ENCODE measurements around the gene FBXL16.

Gene FBXL16

DNA sequence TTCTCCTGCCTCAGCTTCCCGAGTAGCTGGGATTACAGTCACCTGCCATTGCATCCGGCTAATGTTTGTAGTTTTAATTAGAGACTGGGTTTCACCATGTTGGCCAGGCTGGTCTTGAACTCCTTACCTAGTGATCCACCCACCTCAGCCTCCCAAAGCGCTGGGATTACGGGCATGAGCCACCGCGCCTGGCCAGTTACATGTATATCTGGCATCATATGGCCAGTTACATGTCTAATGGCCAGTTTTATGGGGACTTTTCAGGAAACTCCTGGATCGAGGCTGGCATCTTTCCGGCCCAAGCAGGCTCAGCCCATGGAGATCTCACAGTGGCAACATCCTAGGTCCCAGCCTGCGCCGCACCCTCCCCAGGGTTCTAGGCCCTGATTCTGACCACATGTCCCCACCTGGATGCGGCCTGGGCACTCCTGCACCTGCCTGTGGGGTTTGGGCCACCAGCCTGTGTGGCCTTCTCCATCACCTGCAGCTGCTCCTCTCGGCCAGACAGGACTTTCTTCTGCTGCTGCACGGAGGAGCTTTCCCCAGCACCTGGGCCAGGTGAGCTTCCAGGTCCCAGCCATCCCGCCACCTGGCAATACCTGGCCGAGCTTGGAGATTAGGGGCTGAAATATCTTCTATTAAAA is 36.5 kb upstream of the FBXL16 start:
- no peak for DNase-seq (ENCODE audit: low spot score)
- no peak for TF ChIP-seq CTCF (conservative IDR thresholded peaks at IDR 0.05; ENCODE audit: low read depth)
- ChIA-PET POLR2A (ENCODE audit: low non-redundant PET) (no interaction called here), CTCF (interaction anchor here (0.9 kb wide), 1 partner anchor 26 kb away, joined by 4 read pairs; no protein-coding TSS in a partner anchor)
- H3K27ac ChIP-seq, result peak overlapping the region; percentile 81; the same call in 1 of the 2 replicates

DNA sequence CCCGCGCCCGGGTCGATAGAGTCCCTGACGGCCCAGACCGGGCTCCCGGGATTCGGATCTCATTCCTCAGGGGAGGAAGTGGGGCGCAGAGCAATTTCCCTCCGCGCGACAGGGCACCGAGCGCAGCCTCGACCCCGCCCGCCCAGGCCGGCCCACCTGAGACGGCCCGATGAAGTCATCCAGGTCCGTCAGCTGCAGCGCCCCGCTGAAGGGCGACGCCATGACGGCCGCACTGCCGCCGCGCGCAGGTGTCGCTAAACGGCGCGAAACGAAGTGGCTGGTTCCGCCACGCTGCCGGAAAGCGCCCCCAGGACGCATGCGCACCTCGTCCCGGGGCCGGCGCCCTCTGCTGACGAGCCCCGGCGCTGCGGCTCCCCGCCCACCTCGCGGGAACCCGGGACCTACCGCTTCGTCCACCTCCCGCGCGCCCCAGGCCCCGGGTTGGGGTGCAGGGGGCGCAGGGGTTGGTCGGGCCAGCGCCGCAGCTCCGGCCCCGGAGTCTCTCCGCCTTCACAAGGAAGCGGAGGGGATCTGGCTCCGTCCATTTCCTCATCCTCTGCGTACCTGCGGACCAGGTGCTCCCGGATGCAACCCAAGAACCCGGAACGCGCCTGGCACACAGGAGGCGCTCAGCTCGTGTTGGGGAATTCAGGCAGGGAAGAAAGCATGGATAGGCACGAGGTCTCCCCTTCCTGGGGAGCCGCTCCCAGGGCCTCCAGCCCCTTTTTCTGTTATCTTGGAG is 35.3 kb upstream of the FBXL16 start, which contains the start of gene CIAO3:
CIAO3 (minus strand) TSS at position 234 of the 742 bp plus-strand sequence; CDS start at position 222, 12 bp downstream.
- peak within 1 kb of the TSS; percentile 81 for H3K27ac ChIP-seq
- ChIA-PET CTCF (interaction anchor here (0.6 to 2.3 kb wide), 12 partner anchors 8 to 47 kb away, joined by 3 to 11 read pairs (median 4); partner anchors contain the start of genes HAGHL, MSLN and RPUSD1), POLR2A (ENCODE audit: low non-redundant PET) (interaction anchor here (0.7 kb wide), 1 partner anchor 45 kb away, joined by 3 read pairs; no protein-coding TSS in a partner anchor)
- DNase-seq (ENCODE audit: low spot score), result peak; percentile 85
- TF ChIP-seq CTCF (conservative IDR thresholded peaks at IDR 0.05; ENCODE audit: low read depth), result peak; percentile 94

GRCh38 chr16:740459-740763 is 34.8 kb upstream of the FBXL16 start:
- ChIA-PET CTCF (interaction anchor here (0.7 to 2.3 kb wide), 6 partner anchors 10 to 45 kb away, joined by 3 to 11 read pairs (median 5); no protein-coding TSS in a partner anchor), POLR2A (ENCODE audit: low non-redundant PET) (interaction anchor here (0.7 kb wide), 1 partner anchor 45 kb away, joined by 3 read pairs; no protein-coding TSS in a partner anchor)
- peak overlapping the region; percentile 81 for H3K27ac ChIP-seq
- TF ChIP-seq CTCF (conservative IDR thresholded peaks at IDR 0.05; ENCODE audit: low read depth), result no peak
- no peak for DNase-seq (ENCODE audit: low spot score)

- peak overlapping the region; percentile 81 for H3K27ac ChIP-seq
- TF ChIP-seq CTCF (conservative IDR thresholded peaks at IDR 0.05; ENCODE audit: low read depth), result no peak
- ChIA-PET CTCF (interaction anchor here (0.6 to 2.3 kb wide), 5 partner anchors 15 to 46 kb away, joined by 3 to 11 read pairs (median 4); no protein-coding TSS in a partner anchor), POLR2A (ENCODE audit: low non-redundant PET) (no interaction called here)
- DNase-seq (ENCODE audit: low spot score), result no peak
These were observed 34.2 kb upstream of the FBXL16 start for GRCh38 chr16:739560-740458.

GRCh38 chr16:736936-737481 is 31.4 kb upstream of the FBXL16 start:
- POLR2A ChIA-PET (ENCODE audit: low non-redundant PET), result interaction anchor here (0.6 kb wide), 1 partner anchor 12 kb away, joined by 3 read pairs; no protein-coding TSS in a partner anchor
- DNase-seq (ENCODE audit: low spot score), result no peak
- TF ChIP-seq CTCF (conservative IDR thresholded peaks at IDR 0.05; ENCODE audit: low read depth), result no peak
- CTCF ChIA-PET, result interaction anchor here (0.9 to 1.4 kb wide), 3 partner anchors 9 to 49 kb away, joined by 3 to 8 read pairs (median 4); no protein-coding TSS in a partner anchor
- peak overlapping the region; percentile 81 for H3K27ac ChIP-seq
